Erythroblast (primary cell): Measurements from ENCODE around the gene RAP1GAP2.

Experiments used
- GATA1 ChIP-seq: IDR thresholded peaks from 2 replicates; pipeline ENCODE4 v1.6.1; 2011; ENCODE audit warnings: low read depth, mild to moderate bottlenecking, control low read depth, low read length, moderate library complexity
- POLR2A ChIP-seq: IDR thresholded peaks from 2 replicates; pipeline ENCODE4 v1.6.1; 2011; ENCODE audit warnings: mild to moderate bottlenecking, low read length

DNA sequence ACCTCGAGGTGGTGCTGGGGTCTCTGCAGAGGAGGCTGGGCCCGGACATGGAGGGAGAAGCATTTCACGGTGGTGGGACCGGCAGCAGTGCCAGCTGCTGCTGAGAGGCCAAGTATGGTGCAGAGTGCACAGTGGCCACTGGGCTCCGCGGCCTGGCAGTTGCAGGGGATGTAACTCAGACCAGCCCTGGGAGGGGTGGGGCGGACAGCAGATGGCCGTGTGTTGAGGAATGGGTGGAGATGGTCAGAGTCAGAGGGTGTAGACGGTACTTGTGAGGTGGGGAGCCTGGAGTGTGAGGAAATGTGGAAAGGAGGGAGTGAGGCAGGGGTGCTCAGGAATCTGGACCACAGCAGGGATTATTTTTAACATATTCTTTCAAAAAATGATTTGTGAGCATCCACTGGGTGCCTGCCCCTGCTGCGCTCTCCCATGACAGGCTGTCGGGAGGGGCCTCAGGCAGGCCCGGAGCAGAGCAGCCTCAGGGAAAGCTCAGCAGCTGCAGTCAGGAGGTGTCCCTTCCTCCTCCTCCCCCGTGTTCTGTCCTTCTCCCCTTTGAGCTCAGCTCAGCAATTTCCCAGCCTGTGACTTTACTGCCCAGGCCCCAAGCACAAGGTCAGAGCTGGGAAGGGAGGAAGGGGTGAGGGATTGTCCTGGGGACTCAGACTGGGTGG is 113.1 kb downstream of the RAP1GAP2 start:
- TF ChIP-seq POLR2A (no peak), GATA1 (no peak)
